Measurements from ENCODE around the gene RECQL5. TPM values are rescaled to one million over a fixed set of nuclear protein-coding genes. Genes with fewer than 3 reads are reported as not detected.

Gene RECQL5
- total RNA-seq, 1 donor from 2014 or later = 64.7 TPM

DNA sequence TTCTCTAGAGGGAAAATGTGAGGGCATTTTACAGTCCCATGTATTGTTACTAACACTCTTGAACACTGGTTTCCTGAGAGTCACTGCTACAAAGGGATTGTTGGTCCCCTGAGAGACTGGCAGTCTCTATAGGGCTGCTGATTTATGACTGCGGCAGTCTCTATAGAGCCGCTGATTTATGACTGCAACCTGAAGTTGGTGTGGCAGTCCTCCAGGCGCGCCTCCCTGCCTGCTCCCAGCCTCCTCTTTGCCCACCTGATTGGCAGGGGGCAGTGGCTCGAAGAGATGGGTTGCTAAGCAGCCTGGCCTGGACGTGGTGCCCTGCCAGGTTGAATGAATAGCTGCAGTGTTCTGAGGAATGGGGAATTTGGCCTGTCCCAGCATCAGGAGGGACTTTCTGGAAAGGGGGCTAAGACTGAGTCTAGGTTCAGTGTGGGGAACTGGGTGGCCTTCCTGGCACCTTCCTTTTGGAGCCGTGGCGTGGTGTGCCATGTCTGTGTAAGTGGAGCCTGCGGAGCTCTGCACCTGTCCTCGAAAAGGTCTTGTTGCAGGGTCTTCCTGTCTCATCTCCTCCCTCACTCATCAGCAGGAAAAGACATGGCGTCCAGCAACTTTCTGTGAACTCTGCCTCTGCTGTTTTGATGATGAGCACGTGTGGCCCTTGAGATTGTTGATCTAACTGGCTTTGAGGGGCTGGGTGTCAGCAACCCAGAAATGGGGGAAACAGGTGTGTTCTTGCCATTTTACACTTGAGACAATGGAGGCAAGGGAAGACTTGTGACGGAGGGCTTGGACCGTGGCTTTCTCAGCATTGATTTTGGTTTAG lies 25.1 kb upstream of the RECQL5 start:
- H3K4me3 Mint-ChIP-seq = no peak overlapping the region
- H3K27me3 Mint-ChIP-seq = no peaks in the 10 kb centered on the region
- H3K4me1 Mint-ChIP-seq (ENCODE audit: unreplicated experiment) = peaks cover 28% of the 10 kb centered on the region
- DNase-seq (ENCODE audit: extremely low spot score, unreplicated experiment) = no peak
- peak overlapping the region; percentile 70 for H3K27ac Mint-ChIP-seq
- TF ChIP-seq, protein P1, sequence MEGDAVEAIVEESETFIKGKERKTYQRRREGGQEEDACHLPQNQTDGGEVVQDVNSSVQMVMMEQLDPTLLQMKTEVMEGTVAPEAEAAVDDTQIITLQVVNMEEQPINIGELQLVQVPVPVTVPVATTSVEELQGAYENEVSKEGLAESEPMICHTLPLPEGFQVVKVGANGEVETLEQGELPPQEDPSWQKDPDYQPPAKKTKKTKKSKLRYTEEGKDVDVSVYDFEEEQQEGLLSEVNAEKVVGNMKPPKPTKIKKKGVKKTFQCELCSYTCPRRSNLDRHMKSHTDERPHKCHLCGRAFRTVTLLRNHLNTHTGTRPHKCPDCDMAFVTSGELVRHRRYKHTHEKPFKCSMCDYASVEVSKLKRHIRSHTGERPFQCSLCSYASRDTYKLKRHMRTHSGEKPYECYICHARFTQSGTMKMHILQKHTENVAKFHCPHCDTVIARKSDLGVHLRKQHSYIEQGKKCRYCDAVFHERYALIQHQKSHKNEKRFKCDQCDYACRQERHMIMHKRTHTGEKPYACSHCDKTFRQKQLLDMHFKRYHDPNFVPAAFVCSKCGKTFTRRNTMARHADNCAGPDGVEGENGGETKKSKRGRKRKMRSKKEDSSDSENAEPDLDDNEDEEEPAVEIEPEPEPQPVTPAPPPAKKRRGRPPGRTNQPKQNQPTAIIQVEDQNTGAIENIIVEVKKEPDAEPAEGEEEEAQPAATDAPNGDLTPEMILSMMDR (conservative IDR thresholded peaks at IDR 0.05) = no peak
- no peaks in the 10 kb centered on the region for H3K9me3 Mint-ChIP-seq
- H3K36me3 Mint-ChIP-seq = peaks cover 12% of the 10 kb centered on the region

GRCh38 chr17:75691371-75691791 lies 24.4 kb upstream of the RECQL5 start:
- peak overlapping the region; percentile 70 for H3K27ac Mint-ChIP-seq
- peaks cover 28% of the 10 kb centered on the region for H3K4me1 Mint-ChIP-seq (ENCODE audit: unreplicated experiment)
- H3K4me3 Mint-ChIP-seq = no peak overlapping the region
- H3K36me3 Mint-ChIP-seq = peaks cover 12% of the 10 kb centered on the region
- no peaks in the 10 kb centered on the region for H3K9me3 Mint-ChIP-seq
- no peaks in the 10 kb centered on the region for H3K27me3 Mint-ChIP-seq
- DNase-seq (ENCODE audit: extremely low spot score, unreplicated experiment) = no peak
- TF ChIP-seq, protein P1 (conservative IDR thresholded peaks at IDR 0.05) = no peak

DNA sequence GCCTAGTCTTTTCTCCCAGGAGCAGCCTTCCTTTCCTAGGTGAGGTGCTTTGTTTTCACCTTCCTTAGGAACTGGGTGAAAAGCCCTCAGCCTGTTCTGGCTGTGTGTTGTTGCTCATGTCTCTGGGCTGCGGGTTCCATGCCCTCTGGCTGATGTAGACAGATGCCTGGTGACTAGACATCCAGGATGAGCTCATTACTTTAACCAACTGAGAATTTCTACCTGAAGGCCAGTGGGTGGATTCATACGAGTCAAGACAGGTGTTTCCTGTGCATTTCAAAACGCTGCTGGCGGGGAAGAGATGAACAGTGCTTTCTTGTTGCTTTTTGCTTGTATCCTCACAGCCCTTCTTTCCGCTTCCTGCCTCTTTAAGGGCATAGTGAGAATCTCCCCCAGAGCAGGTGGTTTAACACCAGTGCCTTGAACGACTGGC lies 22.5 kb upstream of the RECQL5 start:
- Mint-ChIP-seq H3K27me3 (no peaks in the 10 kb centered on the region), H3K27ac (peak overlapping the region; percentile 95), H3K4me1 (ENCODE audit: unreplicated experiment) (peaks cover 36% of the 10 kb centered on the region), H3K36me3 (peaks cover 4% of the 10 kb centered on the region), H3K4me3 (peak overlapping the region; percentile 41), H3K9me3 (no peaks in the 10 kb centered on the region)
- no peak for DNase-seq (ENCODE audit: extremely low spot score, unreplicated experiment)
- TF ChIP-seq, protein P1 (conservative IDR thresholded peaks at IDR 0.05) = no peak

DNA sequence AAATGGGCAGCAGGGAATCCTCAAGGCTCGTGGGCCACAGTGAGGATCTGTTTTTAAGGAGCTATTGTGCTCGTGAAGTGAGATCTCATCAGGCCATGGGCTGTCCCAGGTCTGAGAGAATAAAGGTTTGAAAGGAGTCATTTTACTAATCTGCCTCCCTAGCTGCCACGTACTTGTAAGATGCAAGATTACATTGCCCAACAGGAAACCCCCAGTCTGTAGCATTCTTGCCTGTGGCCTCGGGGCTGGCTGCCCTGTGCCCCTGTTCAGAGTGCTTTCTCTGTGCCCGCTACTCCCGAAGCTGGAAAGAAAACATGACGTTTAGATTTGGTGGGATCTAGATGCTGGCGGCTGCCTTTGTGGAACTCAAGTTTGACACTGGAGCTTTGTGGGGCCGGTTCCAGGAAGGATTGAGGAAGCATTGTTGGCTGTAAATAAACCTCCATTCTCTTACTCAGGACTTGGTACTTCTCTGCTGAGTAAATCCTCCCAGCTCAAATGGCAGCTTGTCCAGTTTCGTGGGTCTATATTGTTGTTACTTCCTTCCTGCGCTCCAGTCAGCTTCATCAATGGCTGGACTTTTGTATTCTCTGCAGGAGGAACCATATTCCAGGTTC lies 21.4 kb upstream of the RECQL5 start:
- Mint-ChIP-seq H3K27me3 (no peaks in the 10 kb centered on the region), H3K36me3 (peaks cover 12% of the 10 kb centered on the region), H3K4me3 (no peak overlapping the region), H3K27ac (peak overlapping the region; percentile 95), H3K4me1 (ENCODE audit: unreplicated experiment) (peaks cover 47% of the 10 kb centered on the region), H3K9me3 (no peaks in the 10 kb centered on the region)
- TF ChIP-seq, protein P1 (conservative IDR thresholded peaks at IDR 0.05) = no peak
- no peak for DNase-seq (ENCODE audit: extremely low spot score, unreplicated experiment)

DNA sequence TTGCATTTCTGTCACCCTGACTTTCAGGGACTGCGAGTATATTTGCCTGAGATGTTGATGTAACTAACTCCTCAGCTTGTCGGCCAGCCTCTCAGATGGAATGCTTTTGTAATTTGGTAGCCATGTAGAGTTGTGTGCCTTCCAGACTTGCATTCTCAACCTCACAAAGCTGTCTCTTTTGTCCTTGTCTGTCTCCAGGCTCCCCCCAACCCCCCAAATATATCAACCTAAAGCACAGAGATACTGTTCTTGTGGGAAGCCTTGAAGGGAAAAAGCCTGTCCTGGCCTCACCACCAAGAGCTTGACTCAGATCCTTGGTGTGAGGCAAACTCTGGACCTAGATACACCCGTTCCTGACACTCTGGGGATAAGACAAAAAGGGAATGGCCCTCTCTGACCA lies 18.5 kb upstream of the RECQL5 start:
- no peak for DNase-seq (ENCODE audit: extremely low spot score, unreplicated experiment)
- peak overlapping the region; percentile 96 for H3K27ac Mint-ChIP-seq

More for the DNA sequence above, 18.5 kb upstream of the RECQL5 start:
- Mint-ChIP-seq H3K4me1 (ENCODE audit: unreplicated experiment) (peaks cover 47% of the 10 kb centered on the region), H3K4me3 (peak overlapping the region; percentile 54), H3K36me3 (peaks cover 17% of the 10 kb centered on the region), H3K27me3 (no peaks in the 10 kb centered on the region), H3K9me3 (no peaks in the 10 kb centered on the region)
- TF ChIP-seq, protein P1 (conservative IDR thresholded peaks at IDR 0.05) = no peak
